Iris pigment epithelial cell (primary cell): ENCODE data around the gene KCNH4.
A peak's percentile ranks its signal among the peaks of the same experiment; 100 is the strongest.

ENCODE experiments used
- DNase-seq: peaks from one replicate; pipeline ENCODE4 v3.0.0-alpha.2; 2011; ENCODE audit warnings: low read depth

KCNH4 gene

DNA sequence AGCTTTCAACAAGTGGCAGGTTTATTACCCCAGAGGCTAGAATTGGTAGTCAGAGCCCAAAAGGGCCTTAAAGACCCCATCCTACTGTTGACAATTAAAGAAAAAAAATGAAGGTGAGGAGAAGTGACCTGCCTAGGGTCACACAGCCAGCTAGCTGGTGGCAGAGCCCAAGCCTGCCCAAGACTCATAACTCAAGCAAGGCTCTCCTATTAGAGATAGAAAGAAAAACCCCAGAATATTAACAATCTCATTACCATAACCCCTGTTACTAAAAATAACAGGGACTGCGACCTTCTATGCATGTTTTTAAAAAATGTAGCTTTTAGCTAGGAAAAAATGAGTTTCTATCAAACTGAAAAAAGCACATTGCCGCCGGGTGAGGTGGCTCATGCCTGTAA lies 44.3 kb downstream of the KCNH4 start:
- DNase-seq = no peak

GRCh38 chr17:42135664-42136653 lies 45.0 kb downstream of the KCNH4 start:
- peak; percentile 91 for DNase-seq

- no peak for DNase-seq
Measured at GRCh38 chr17:42135151-42135550, 45.8 kb downstream of the KCNH4 start.

GRCh38 chr17:42133461-42134041 lies 47.4 kb downstream of the KCNH4 start:
- no peak for DNase-seq

DNA sequence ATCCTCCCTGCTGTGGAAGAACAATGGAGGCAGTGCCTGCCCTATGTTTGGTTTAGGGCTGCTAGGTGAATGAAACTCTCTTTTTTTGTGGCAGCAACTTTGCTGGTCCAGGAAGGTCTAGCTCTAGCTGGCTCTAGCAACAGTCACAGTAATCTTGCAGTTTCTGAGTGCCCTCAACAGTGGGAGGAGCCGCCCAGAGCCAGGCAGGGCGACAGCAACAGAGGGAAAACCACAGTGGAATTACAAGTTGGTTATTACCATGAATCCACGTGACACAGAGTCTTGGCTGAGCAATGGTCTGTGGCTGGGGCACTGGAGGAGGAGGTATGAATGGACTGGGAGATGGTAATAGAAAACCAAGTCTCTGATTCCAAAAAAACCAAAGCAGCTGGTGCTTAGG lies 48.0 kb downstream of the KCNH4 start:
- peak; percentile 78 for DNase-seq

DNA sequence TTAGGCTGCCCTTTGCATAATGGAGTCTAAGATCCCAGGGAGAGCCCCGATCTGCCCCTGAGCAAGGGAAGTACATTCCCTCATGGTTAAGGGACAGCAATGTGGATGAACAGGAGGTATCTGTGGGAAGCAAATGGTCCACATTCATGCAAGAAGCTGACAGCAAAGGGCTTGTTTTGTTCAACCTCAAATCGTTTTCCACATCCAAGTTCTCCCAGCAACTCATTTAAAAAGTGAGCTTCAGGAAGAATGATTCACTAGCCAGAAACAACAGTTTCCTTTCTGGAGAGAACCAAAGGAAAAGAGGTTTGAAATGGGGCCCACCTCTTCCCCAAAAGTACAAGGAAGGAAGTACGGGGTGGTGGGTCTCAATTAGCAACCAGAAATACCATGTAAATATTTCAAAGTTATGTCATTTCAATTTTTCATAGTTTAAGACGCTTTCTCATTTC lies 48.9 kb downstream of the KCNH4 start:
- peak; percentile 32 for DNase-seq

GRCh38 chr17:42131232-42131631 lies 49.7 kb downstream of the KCNH4 start:
- no peak for DNase-seq

- DNase-seq = no peak
Measured at GRCh38 chr17:42130310-42130936, 50.5 kb downstream of the KCNH4 start.

- no peak for DNase-seq
Measured at GRCh38 chr17:42129109-42129837, 51.7 kb downstream of the KCNH4 start.

DNA sequence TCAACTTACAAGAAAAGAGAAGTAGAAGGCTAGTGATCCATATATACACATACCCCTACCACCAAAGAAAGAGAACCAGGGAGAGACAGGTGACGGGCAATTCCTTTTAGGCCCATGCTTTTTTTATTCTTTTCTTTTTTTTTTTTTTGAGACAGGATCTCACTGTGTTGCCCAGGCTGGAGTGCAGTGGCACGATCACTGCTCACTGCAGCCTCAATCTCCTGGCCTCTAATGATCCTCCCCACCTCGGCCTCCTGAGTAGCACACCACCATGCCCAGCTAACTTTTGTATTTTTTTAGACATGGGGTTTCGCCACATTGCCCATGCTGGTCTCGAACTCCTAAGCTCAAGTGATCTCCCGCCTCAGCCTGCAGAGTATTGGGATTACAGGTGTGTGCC lies 53.5 kb downstream of the KCNH4 start:
- no peak for DNase-seq

DNA sequence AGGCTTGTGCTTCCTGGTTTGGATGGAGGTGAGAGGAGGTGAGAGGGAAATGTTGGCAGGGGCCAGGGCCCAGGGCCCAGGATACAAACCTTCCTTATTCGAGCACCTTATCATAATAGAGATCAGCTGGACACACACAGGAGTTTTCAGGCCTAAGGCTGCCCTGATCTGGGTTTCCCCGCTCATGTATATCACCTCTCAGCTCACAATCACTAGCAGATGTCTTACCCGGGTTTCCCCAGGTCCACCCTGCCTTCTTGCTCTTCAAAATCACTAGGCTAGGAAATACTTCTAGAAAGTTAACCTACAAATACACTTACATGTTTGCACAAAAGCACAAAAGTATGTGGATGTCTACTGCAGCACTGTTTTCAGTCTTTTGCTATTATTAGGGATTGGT lies 54.1 kb downstream of the KCNH4 start:
- DNase-seq = no peak

- DNase-seq = no peak
Measured at GRCh38 chr17:42125565-42125964, 55.4 kb downstream of the KCNH4 start.

- no peak for DNase-seq
Measured at GRCh38 chr17:42124256-42124655, 56.7 kb downstream of the KCNH4 start.

- no peak for DNase-seq
Measured at GRCh38 chr17:42122371-42123303, 58.3 kb downstream of the KCNH4 start, which contains the start of gene HSPB9. HSPB9 (plus strand) TSS chr17:42122804; CDS start chr17:42122851, 47 bp downstream.

GRCh38 chr17:42120770-42121769 lies 59.9 kb downstream of the KCNH4 start, which contains the start of gene KAT2A:
KAT2A (minus strand) TSS chr17:42121367; CDS start chr17:42121304, 63 bp downstream.
- peak; percentile 73 for DNase-seq

DNA sequence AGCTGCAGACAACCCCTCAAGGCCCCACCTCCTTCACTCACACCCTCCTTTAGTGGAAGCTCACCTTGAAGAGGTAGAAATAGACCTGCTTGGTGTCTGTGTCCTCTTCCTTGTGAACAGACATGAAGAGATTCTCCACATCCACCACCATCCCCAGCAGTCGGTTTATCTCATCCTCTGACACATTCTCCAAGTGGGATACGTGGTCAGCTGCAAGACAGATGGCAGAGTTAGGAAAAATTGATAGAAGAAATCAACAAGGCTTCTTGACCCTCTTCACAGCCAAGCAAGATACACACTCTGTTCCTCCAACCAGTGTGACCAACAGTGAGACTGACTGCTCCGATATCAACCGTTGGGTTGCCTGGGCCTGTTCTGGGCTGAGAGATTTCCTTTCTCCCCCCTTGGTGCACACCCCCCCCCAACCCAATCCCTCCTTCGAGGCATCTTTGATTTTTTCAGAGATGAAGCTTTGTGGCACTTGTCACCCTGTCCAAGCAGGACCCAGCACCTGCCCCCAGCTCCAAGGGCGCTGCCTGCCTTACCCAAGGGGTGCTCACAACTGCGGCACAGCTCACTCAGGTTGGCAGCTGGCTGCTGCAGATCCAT lies 60.7 kb downstream of the KCNH4 start:
- DNase-seq = no peak

DNA sequence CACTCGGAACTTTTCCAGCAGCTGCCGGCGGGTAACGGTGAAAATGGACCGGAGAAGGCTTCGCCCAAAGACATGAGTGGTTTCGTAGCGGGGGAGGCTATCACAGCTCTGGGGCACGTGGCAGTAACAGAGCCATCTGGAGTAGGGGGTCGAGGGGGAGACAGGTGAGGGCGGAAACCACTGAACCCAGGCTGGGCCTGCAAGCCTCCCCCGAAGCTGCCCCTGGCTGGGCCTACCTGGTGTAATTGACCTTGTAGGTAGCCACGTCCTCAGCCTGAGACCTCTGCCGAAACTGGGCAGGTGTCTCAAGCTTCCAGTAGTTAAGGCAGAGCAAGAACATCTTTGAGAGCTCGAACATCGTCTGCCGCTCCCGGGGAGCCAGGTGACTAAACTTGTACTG lies 61.6 kb downstream of the KCNH4 start:
- DNase-seq = no peak

GRCh38 chr17:42118545-42118944 lies 62.4 kb downstream of the KCNH4 start:
- DNase-seq = peak; percentile 37

- DNase-seq = no peak
Measured at GRCh38 chr17:42118126-42118510, 62.8 kb downstream of the KCNH4 start.
